Measurements from ENCODE around the gene CHAC1.

DNA sequence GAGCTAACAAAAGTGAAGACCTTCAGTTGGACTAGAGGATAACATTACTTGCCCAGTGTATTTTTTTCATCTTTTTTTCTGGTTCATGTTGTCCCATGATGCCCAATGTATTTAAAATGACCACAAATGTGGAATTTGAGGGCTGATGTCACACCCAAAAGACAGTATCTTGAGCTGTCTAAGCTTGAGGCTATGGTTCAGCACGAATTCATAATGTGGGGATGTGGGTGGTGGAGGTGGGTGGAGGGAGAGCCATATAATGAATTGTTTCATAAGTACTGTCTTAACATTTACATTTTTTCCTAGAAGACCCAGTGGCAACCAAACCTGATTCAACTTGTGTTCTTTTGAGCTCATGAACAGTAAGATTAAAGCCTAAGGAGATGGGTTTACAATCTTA, 37.5 kb downstream of the CHAC1 start:
- TF ChIP-seq, protein P1, sequence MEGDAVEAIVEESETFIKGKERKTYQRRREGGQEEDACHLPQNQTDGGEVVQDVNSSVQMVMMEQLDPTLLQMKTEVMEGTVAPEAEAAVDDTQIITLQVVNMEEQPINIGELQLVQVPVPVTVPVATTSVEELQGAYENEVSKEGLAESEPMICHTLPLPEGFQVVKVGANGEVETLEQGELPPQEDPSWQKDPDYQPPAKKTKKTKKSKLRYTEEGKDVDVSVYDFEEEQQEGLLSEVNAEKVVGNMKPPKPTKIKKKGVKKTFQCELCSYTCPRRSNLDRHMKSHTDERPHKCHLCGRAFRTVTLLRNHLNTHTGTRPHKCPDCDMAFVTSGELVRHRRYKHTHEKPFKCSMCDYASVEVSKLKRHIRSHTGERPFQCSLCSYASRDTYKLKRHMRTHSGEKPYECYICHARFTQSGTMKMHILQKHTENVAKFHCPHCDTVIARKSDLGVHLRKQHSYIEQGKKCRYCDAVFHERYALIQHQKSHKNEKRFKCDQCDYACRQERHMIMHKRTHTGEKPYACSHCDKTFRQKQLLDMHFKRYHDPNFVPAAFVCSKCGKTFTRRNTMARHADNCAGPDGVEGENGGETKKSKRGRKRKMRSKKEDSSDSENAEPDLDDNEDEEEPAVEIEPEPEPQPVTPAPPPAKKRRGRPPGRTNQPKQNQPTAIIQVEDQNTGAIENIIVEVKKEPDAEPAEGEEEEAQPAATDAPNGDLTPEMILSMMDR (CRISPR knock-in tag; IDR thresholded peaks at IDR 0.05) = no peak
- TF ChIP-seq ZNF280B (CRISPR knock-in tag; IDR thresholded peaks at IDR 0.05; ENCODE audit: borderline replicate concordance) (no peak), GLMP (CRISPR knock-in tag; IDR thresholded peaks at IDR 0.05; ENCODE audit: borderline replicate concordance) (no peak), CHD2 (IDR thresholded peaks at IDR 0.05; ENCODE audit: low read depth, low read length) (no peak), TCF7L2 (IDR thresholded peaks at IDR 0.05; ENCODE audit: low read depth, low read length) (no peak), TCF12 (IDR thresholded peaks at IDR 0.05) (no peak), TCF12 (CRISPR knock-in tag; IDR thresholded peaks at IDR 0.05) (no peak), ZNF609 (CRISPR knock-in tag; IDR thresholded peaks at IDR 0.05; ENCODE audit: borderline replicate concordance) (no peak), KAT7 (CRISPR knock-in tag; IDR thresholded peaks at IDR 0.05; ENCODE audit: borderline replicate concordance) (no peak), NFIC (IDR thresholded peaks at IDR 0.05; ENCODE audit: low read length) (no peak), NFYB (CRISPR knock-in tag; IDR thresholded peaks at IDR 0.05) (no peak), ASH2L (IDR thresholded peaks at IDR 0.05; ENCODE audit: insufficient read length, low read depth, low read length) (no peak), EZH2 (conservative IDR thresholded peaks at IDR 0.05; ENCODE audit: low read depth, low read length) (no peak)
